ENCODE results near the gene OR52J3.

The OR52J3 gene

DNA sequence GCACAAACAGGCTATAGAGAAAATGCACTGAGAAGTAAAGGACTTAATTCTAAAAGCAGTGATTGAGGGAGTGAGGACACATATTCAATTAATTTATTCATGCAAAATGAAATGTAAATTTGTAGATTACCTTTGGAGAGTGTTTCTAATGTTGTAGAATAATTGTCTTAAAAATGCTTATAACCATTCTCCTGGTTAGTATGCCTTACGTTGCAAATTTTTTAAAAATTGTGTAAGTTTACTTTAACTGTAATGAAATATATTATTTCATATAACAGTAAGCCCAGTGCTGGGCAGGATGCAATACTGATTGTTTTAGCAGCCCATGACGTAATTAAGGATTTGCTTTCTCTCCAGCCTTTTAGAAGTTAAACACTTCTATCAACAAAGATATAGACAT, 49.7 kb downstream of the OR52J3 start:
- DNase-seq (ENCODE audit: low read depth in 2 of 2): no peak

All from activated CD8-positive, alpha-beta memory T cell treated with anti-CD3 and anti-CD28 coated beads for 4 hours (primary cell).